HG03575 (cell line): ENCODE results near the gene WFDC10A.
"Not testable (repeated sequence)": the region's sequence is repeated elsewhere in the genome, so short reads cannot be mapped to it uniquely, and the experiment has no call there.

ENCODE experiments used
- ATAC-seq: cut with Tn5 transposase; IDR thresholded peaks from one replicate; pipeline ENCODE4 v1.9.1; 2021; ENCODE audit not compliant: unreplicated experiment, insufficient number of reproducible peaks, low FRiP score; ENCODE audit errors: extremely low read depth

Gene WFDC10A

DNA sequence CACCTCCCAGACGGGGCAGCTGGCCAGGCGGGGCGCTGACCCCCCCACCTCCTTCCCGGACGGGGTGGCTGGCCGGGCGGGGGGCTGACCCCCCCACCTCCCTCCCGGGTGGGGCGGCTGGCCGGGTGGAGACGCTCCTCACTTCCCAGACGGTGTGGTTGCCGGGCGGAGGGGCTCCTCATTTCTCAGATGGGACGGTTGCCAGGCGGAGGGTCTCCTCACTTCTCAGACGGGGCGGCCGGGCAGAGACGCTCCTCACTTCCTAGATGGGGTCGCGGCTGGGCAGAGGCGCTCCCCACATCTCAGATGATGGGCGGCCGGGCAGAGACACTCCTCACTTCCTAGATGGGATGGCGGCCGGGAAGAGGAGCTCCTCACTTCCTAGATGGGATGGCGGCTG is 16.3 kb downstream of the WFDC10A start:
- not testable (repeated sequence) for ATAC-seq

DNA sequence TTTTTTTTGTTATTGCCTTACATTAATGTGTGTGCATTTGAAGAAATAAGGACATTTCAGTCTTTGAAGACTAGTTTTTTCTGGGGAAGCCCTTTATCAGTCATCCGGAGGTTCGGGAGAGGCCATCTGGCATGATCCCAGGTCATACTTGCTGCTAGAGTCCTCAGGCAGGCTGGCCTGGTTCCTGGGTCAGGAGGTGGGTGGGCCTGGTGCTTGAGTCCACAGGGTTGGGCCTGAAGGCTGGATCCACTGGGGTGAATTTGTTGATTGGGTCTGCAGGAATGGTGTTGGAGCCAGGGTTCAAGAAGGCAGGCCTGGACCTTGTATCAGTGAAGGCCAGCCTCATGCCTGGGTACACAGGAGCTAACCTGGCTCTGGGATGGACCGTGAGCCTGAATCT is 17.3 kb downstream of the WFDC10A start:
- no peak for ATAC-seq

DNA sequence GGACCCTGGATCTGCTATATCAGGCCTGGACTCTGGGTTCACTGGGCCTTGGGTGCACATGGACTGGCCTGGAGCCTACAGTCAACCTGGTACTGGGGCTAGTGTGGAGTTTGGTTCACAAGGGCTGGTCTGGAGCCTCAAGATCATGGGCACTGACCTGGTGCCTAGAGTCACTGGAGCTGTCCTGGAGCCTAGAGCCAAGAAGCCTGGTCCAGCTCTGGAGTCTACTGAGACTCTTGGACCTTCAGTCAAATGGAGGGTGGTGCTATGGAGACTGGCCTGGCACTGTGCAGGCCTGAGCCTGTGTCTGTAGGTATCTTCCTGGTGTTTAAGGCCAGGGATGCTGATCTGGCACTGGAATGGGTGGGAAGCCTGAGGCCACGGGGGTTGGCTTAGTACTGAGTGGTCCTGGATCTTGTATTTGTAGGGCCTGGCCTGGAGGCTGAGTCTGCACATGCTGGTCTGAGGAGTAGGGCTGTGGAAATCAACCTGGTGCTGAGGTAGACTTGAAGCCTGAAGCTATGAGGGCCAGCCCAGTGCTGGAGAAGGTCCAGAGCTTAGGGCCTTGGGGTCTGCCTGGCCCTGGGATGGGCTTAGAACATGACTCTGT is 18.0 kb downstream of the WFDC10A start:
- ATAC-seq: no peak

DNA sequence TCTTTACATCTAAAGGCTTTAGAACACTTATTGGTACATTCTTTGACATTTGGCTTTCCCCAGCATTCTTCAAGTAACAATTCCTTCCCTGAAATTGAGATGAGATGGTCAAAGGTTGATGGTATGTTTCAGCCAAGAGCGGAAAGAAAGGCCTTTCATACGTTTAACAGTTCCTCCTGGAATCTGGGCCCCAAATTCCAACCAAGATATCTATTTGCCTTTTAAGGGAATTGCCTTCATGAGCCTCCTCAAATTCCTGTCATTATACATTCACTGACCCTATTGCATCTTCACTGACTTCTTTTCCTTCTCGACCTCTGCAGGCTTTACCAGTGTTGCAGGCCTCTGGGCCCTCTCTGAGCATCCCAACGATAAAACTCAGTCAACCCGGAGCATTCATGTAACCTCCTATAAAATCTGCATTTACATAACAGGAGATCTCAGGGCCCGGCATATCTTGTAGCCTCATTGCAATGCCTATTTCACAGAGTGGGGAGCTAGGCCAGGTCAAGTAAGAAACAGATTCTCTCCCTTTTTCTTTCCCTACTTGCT is 19.8 kb downstream of the WFDC10A start:
- no peak for ATAC-seq

DNA sequence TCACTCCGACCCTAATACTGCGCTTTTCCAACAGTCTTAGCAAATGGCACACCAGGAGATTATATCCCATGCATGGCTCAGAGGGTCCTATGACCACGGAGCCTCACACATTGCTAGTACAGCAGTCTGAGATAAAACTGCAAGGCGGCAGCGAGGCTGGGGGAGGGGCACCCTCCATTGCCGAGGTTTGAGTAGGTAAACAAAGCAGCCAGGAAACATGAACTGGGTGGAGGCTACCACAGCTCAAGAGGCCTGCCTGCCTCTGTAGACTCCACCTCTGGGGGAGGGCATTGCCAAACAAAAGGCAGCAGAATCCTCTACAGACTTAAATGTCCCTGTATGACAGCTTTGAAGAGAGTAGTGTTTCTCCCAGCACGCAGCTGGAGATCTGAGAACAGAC is 22.2 kb downstream of the WFDC10A start:
- not testable (repeated sequence) for ATAC-seq

DNA sequence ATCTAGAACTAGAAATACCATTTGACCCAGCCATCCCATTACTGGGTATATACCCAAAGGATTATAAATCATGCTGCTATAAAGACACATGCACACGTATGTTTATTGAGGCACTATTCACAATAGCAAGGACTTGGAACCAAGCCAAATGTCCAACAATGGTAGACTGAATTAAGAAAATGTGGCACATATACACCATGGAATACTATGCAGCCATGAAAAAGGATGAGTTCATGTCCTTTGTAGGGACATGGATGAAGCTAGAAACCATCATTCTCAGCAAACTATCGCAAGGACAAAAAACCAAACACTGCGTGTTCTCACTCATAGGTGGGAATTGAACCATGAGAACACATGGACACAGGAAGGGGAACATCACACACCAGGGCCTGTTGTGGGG is 27.5 kb downstream of the WFDC10A start:
- ATAC-seq: not testable (repeated sequence)

DNA sequence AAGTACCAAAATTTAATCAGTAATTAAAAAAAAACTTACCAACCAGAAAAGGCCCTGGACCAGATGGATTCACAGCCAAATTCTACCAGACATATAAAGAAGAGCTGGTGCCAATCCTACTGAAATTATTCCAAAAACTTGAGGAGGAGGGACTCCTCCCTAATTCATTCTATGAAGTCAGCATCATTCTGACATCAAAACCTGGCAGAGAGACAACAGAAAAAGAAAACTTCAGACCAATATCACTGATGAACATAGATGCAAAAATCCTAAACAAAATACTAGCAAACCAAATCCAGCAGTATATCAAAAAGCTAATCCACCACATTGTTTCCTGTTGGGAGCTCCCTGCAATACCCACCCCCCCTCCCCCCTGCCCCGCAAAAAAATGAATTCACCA is 40.6 kb downstream of the WFDC10A start, which contains the start of gene WFDC11:
WFDC11 (minus strand) TSS at position 101 of the 400 bp plus-strand sequence. CDS start 19,639 bp downstream, outside the sequence.
- no peak for ATAC-seq

DNA sequence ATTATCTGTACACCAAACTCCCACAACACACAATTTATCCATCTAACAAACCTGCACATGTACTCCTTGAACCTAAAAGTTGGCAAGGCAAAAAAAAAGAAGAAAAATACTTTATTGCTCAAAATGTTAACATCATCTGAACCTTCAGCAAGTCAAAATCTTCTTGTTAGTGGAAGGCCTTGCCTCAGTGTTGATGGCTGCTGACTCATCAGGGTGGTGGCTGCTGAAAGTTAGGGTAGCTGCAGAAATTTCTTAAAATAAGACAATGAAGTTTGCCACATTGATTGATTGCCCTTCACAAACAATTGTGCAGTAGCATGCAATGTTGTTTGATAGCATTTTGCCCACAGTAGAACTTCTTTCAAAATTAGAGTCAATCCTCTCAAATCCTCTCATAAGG is 43.2 kb downstream of the WFDC10A start:
- no peak for ATAC-seq

DNA sequence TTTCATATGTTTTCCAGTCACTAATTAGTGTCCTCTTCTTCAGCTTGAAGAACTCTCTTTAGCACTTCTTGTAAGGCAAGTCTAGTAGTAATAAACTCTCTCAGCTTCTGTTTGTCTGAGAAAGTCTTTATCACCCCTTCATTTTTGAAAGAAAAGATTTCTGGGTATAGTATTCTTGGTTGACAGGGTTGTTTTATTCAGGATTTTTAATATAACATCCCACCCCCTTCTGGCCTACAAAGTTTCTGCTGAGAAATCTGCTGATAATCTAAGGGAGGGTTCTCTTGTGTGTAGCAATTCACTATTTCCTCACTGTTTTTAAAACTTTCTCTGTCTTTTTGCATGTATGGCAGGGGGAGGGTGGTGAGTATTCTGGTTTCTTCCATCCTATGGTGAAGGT is 50.1 kb downstream of the WFDC10A start:
- no peak for ATAC-seq
